IMR-90 (cell line): Measurements from ENCODE around the gene USP7. TPM values are rescaled to one million over a fixed set of nuclear protein-coding genes. Genes with fewer than 3 reads are reported as not detected.

Source experiments
- ATAC-seq: fragments of 200-7000 bp; cut with Tn5 transposase; 2 replicates; pipeline ENCODE4 v1.9.1; 2020; ENCODE audit warnings: low read depth, mild to moderate bottlenecking, moderate library complexity
- BruUV-seq: library from RNA; stranded (reverse); fragments of 400-500 nt; replicated peaks from 2 replicates; lab custom pipeline; 2021; lab: Mats Ljungman, UMichigan
- CTCF ChIA-PET: fragments of 300-600 bp; formaldehyde crosslinking; extraction: SDS; loops from one replicate; lab custom pipeline; 2021; ENCODE audit warnings: antibody characterized with exemption; lab: Yijun Ruan, JAX
- POLR2A ChIA-PET: fragments of 300-600 bp; sonication (Branson Sonifier 250); formaldehyde crosslinking; loops from one replicate; lab custom pipeline; 2022; ENCODE audit warnings: antibody characterized with exemption; ENCODE audit not compliant: unreplicated experiment; lab: Charles Lee
- DNase-seq: peaks from one replicate; pipeline ENCODE4 v3.0.0; 2013
- H2AFZ ChIP-seq: replicated peaks from 2 replicates; pipeline ENCODE3; 2013; ENCODE audit warnings: low read length, mild to moderate bottlenecking; ENCODE audit not compliant: poor library complexity
- H2AK5ac ChIP-seq: 2 replicates; pipeline ENCODE4 v1.6.1; 2013; ENCODE audit warnings: low read depth, low read length, inconsistent platforms
- H2AK9ac ChIP-seq: replicated peaks from 2 replicates; pipeline ENCODE3; 2013; ENCODE audit warnings: mild to moderate bottlenecking, low read depth, low read length, moderate library complexity; ENCODE audit not compliant: poor library complexity
- H2BK120ac ChIP-seq: 2 replicates; pipeline ENCODE4 v1.6.1; 2013; ENCODE audit warnings: low read depth, low read length, inconsistent platforms
- H2BK15ac ChIP-seq: 3 replicates; pipeline ENCODE4 v1.6.1; 2013; ENCODE audit warnings: low read depth, low read length, inconsistent platforms
- H2BK20ac ChIP-seq: 2 replicates; pipeline ENCODE4 v1.6.1; 2013; ENCODE audit warnings: low read depth, mild to moderate bottlenecking, inconsistent platforms, low read length, moderate library complexity
- H2BK5ac ChIP-seq: 2 replicates; pipeline ENCODE4 v1.6.1; 2013; ENCODE audit warnings: mild to moderate bottlenecking, low read depth, low read length, inconsistent platforms; ENCODE audit not compliant: poor library complexity, severe bottlenecking
- H3K14ac ChIP-seq: replicated peaks from 2 replicates; pipeline ENCODE4 v1.6.1; 2013; ENCODE audit warnings: low read depth, low read length, inconsistent platforms
- H3K18ac ChIP-seq: 2 replicates; pipeline ENCODE4 v1.6.1; 2013; ENCODE audit warnings: low read depth, low read length, control low read depth
- H3K23ac ChIP-seq: 2 replicates; pipeline ENCODE4 v1.6.1; 2013; ENCODE audit warnings: low read depth, low read length, inconsistent platforms
- H3K27ac ChIP-seq: 2 replicates; pipeline ENCODE4 v1.5.1; 2013; ENCODE audit warnings: mild to moderate bottlenecking, control low read depth, low read length; ENCODE audit not compliant: insufficient read depth
- H3K27me3 ChIP-seq: 2 replicates; pipeline ENCODE4 v1.6.1; 2013; ENCODE audit warnings: low read length; ENCODE audit not compliant: control insufficient read depth, insufficient read depth
- H3K36me3 ChIP-seq: 2 replicates; pipeline ENCODE4 v1.6.1; 2013; ENCODE audit warnings: low read length, mixed read lengths; ENCODE audit not compliant: control insufficient read depth, insufficient read depth
- H3K4ac ChIP-seq: 2 replicates; pipeline ENCODE4 v1.6.1; 2013; ENCODE audit warnings: low read depth, low read length, inconsistent platforms
- H3K4me1 ChIP-seq: 2 replicates; pipeline ENCODE4 v1.6.1; 2013; ENCODE audit warnings: low read length, mixed read lengths; ENCODE audit not compliant: control insufficient read depth, insufficient read depth
- H3K4me2 ChIP-seq: 2 replicates; pipeline ENCODE4 v1.6.1; 2013; ENCODE audit warnings: low read depth, mild to moderate bottlenecking, control low read depth, low read length, moderate library complexity
- H3K4me3 ChIP-seq: 2 replicates; pipeline ENCODE4 v1.5.1; 2013; ENCODE audit warnings: low read depth, mild to moderate bottlenecking, control low read depth, low read length, moderate library complexity; ENCODE audit not compliant: insufficient read depth
- H3K56ac ChIP-seq: 2 replicates; pipeline ENCODE4 v1.6.1; 2013; ENCODE audit warnings: low read length, inconsistent platforms; ENCODE audit not compliant: insufficient read depth; ENCODE audit errors: extremely low read depth
- H3K79me1 ChIP-seq, 2 experiments: 2 replicates each; pipeline ENCODE4 v1.6.1; 2013; ENCODE audit warnings: low read length in 2 of 2, inconsistent platforms in 1 of 2, low read depth in 1 of 2
- H3K9ac ChIP-seq: 2 replicates; pipeline ENCODE4 v1.6.1; 2013; ENCODE audit warnings: low read depth, low read length, control low read depth
- H3K9me1 ChIP-seq: 2 replicates; pipeline ENCODE4 v1.6.1; 2013; ENCODE audit warnings: low read length, inconsistent platforms; ENCODE audit not compliant: insufficient read depth
- H3K9me3 ChIP-seq: 2 replicates; pipeline ENCODE4 v1.6.1; 2013; ENCODE audit warnings: low read length; ENCODE audit not compliant: control insufficient read depth, insufficient read depth
- H4K20me1 ChIP-seq: 2 replicates; pipeline ENCODE4 v1.6.1; 2013; ENCODE audit warnings: low read length, inconsistent platforms; ENCODE audit not compliant: insufficient read depth
- H4K5ac ChIP-seq: 2 replicates; pipeline ENCODE4 v1.6.1; 2013; ENCODE audit warnings: mild to moderate bottlenecking, low read depth, low read length, control low read depth
- H4K8ac ChIP-seq, 2 experiments: 2 replicates each; pipeline ENCODE4 v1.6.1; 2013; ENCODE audit warnings: low read depth in 2 of 2, low read length in 2 of 2, control low read depth in 1 of 2, inconsistent platforms in 1 of 2
- H4K91ac ChIP-seq: 2 replicates; pipeline ENCODE4 v1.6.1; 2013; ENCODE audit warnings: low read depth, low read length, inconsistent platforms; ENCODE audit not compliant: insufficient read depth
- NFE2L2 ChIP-seq: fragments of 150-350 bp; IDR thresholded peaks from 2 replicates; pipeline ENCODE4 v1.6.1; 2016; ENCODE audit warnings: low read depth, mild to moderate bottlenecking, low read length
- WGBS, 2 experiments: methylation state at CpG; one replicate each; pipeline versions ENCODE4 v1.1.5 to v1.1.7; 2013; ENCODE audit warnings: missing lambda C conversion rate in 2 of 2; ENCODE audit not compliant: insufficient read length in 1 of 2; ENCODE audit errors: extremely low coverage in 2 of 2; 5-methylcytosine and 5-hydroxymethylcytosine counted together
- dilution Hi-C: fragments of 300-500 bp; cut with HindIII; formaldehyde crosslinking; loops from one replicate; pipeline ENCODE4 v1.14.3; 2018; ENCODE audit warnings: low sequenced_read_pairs; ENCODE audit not compliant: unreplicated experiment
- in situ Hi-C: fragments of 300-500 bp; cut with MboI; formaldehyde crosslinking; loops from 3 replicates; pipeline ENCODE4 v1.14.3; 2019; ENCODE audit warnings: low sequenced_read_pairs, inconsistent platforms, mixed read lengths
- intact Hi-C: fragments of 100-400 bp; cut with micrococcal nuclease; formaldehyde crosslinking; loops from 2 replicates; pipeline ENCODE4 v1.10.0; 2022
- polyA plus RNA-seq, 3 experiments: library from polyadenylated mRNA; depleted of rRNA; stranded (reverse); fragments of >200 nt; gene quantifications; 2 replicates each; pipeline ENCODE4 v1.2.3, GENCODE V29; 2012; ENCODE audit warnings: low replicate concordance in 1 of 3
- total RNA-seq: library from RNA; depleted of rRNA; stranded (reverse); fragments of >200 nt; gene quantifications from 2 replicates; pipeline ENCODE4 v1.2.3, GENCODE V29; 2012

USP7 gene
- total and polyA plus RNA-seq, 2 of the 4 experiments (the other 2 are of a cell fraction), result 17.8 to 28.3 TPM

DNA sequence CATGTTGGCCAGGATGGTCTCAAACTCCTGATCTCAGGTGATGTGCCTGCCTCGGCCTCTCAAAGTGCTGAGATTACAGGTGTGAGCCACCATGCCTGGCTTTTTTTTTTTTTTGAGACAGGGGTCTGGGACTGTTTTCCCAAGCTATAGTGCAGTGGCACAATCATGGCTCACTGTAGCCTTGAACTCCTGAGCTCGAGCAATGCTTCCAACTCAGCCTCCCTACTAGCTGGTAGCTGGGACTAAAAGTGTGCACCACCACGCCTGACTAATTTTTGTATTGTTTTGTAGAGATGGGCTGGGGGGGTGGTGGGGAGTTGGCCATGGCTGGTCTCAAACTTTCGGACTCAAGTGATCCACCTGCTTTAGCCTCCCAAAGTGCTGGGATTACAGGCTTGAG, 36.1 kb upstream of the USP7 start:
- no CpG with 5 or more reads among the region's 4 CpGs for WGBS, 2 experiments
- Histone ChIP-seq H2BK20ac (no peak overlapping the region), H2BK5ac (no peak overlapping the region), H3K27ac (no peak overlapping the region), H3K56ac (no peak overlapping the region), H3K4me2 (no peak overlapping the region), H3K14ac (no peak overlapping the region), H3K23ac (no peak overlapping the region), H2AK5ac (no peak overlapping the region), H4K5ac (no peak overlapping the region), H3K9ac (no peak overlapping the region), H3K4me1 (no peaks in the 10 kb centered on the region), H3K4ac (no peak overlapping the region), H3K27me3 (peaks cover 2% of the 10 kb centered on the region), H4K20me1 (no peaks in the 10 kb centered on the region), H3K36me3 (no peaks in the 10 kb centered on the region), H2BK120ac (no peak overlapping the region), H3K79me1 (no peaks in the 10 kb centered on the region), H2BK15ac (no peak overlapping the region), H4K91ac (no peak overlapping the region), H2AK9ac (no peak overlapping the region), H2AFZ (no peak overlapping the region), H4K8ac (no peak overlapping the region), H3K9me1 (no peaks in the 10 kb centered on the region), H3K4me3 (no peak overlapping the region), H3K18ac (no peak overlapping the region), H3K9me3 (no peaks in the 10 kb centered on the region)
- ChIA-PET POLR2A (no interaction called here), CTCF (interaction anchor here (2.5 kb wide), 1 partner anchor 9 kb away, joined by 9 read pairs; no protein-coding TSS in a partner anchor)
- ATAC-seq (no peak), DNase-seq (no peak)
- dilution Hi-C loops (no loop called here), in situ Hi-C loops (loop anchor here (25.0 kb wide), 2 partner anchors 337 to 1513 kb away; partner anchors contain the start of gene ABAT), intact Hi-C loops (no loop called here)
- BruUV-seq, result no TSS peak
- TF ChIP-seq NFE2L2, result no peak
